WTC11 (cell line): ENCODE results near the gene DUSP11. TPM values are rescaled to one million over a fixed set of nuclear protein-coding genes. Genes with fewer than 3 reads are reported as not detected.
"Not testable (repeated sequence)": the region's sequence is repeated elsewhere in the genome, so short reads cannot be mapped to it uniquely, and the experiment has no call there.

ENCODE experiments used
- ATAC-seq: fragments of 200-7000 bp; cut with Tn5 transposase; 2 replicates; pipeline ENCODE4 v1.10.0; 2021; ENCODE audit warnings: mild to moderate bottlenecking, moderate library complexity
- CTCF ChIA-PET: fragments of 300-600 bp; sonication (Branson Sonifier 250); formaldehyde crosslinking; loops from one replicate; lab custom pipeline; 2021; ENCODE audit warnings: antibody characterized with exemption; lab: Charles Lee
- POLR2A ChIA-PET: fragments of 350-600 bp; sonication (Branson Sonifier 250); formaldehyde crosslinking; loops from one replicate; lab custom pipeline; 2021; ENCODE audit warnings: antibody characterized with exemption; lab: Charles Lee
- DNase-seq: peaks from one replicate; pipeline ENCODE4 v3.0.0; 2021; ENCODE audit warnings: low spot score
- H3K27ac Mint-ChIP-seq: 2 replicates; pipeline ENCODE4 v1.8.0; 2021; ENCODE audit warnings: mixed read lengths
- H3K27me3 Mint-ChIP-seq: 2 replicates; pipeline ENCODE4 v1.8.0; 2021; ENCODE audit warnings: low read depth, mild to moderate bottlenecking, moderate library complexity, mixed read lengths
- H3K36me3 Mint-ChIP-seq: 2 replicates; pipeline ENCODE4 v1.8.0; 2021; ENCODE audit warnings: mixed read lengths
- H3K4me1 Mint-ChIP-seq: 2 replicates; pipeline ENCODE4 v1.8.0; 2022; ENCODE audit warnings: mixed read lengths
- H3K4me3 Mint-ChIP-seq: 2 replicates; pipeline ENCODE4 v1.8.0; 2021; ENCODE audit warnings: mild to moderate bottlenecking, moderate library complexity, mixed read lengths
- H3K9me3 Mint-ChIP-seq: 2 replicates; pipeline ENCODE4 v1.8.0; 2021; ENCODE audit warnings: mixed read lengths
- ARID4B ChIP-seq: sonication (generic); formaldehyde crosslinking; IDR thresholded peaks from 2 replicates; pipeline ENCODE4 v1.8.0; 2023; ENCODE audit warnings: missing genetic modification reagents, mild to moderate bottlenecking, borderline replicate concordance
- ATF6 ChIP-seq: sonication (generic); formaldehyde crosslinking; IDR thresholded peaks from 2 replicates; pipeline ENCODE4 v1.8.1; 2023; ENCODE audit warnings: mild to moderate bottlenecking, missing genetic modification reagents
- ETV6 ChIP-seq: sonication (generic); formaldehyde crosslinking; IDR thresholded peaks from 2 replicates; pipeline ENCODE4 v1.8.1; 2022; ENCODE audit warnings: mild to moderate bottlenecking, missing genetic modification reagents
- FOXJ3 ChIP-seq: sonication (generic); formaldehyde crosslinking; IDR thresholded peaks from 2 replicates; pipeline ENCODE4 v1.9.0; 2021; ENCODE audit warnings: missing genetic modification reagents, mild to moderate bottlenecking, borderline replicate concordance
- FOXP1 ChIP-seq: sonication (generic); formaldehyde crosslinking; IDR thresholded peaks from 2 replicates; pipeline ENCODE4 v1.8.0; 2022; ENCODE audit warnings: missing genetic modification reagents, mild to moderate bottlenecking, moderate library complexity, borderline replicate concordance
- HMGA2 ChIP-seq: fragments of 250-450 bp; sonication (Bioruptor Pico); IDR thresholded peaks from 2 replicates; pipeline ENCODE4 v1.4.0; 2021; ENCODE audit warnings: mild to moderate bottlenecking, moderate library complexity
- JAZF1 ChIP-seq: fragments of 250-450 bp; sonication (Bioruptor Pico); IDR thresholded peaks from 2 replicates; pipeline ENCODE4 v1.9.0; 2021; ENCODE audit warnings: moderate library complexity, mild to moderate bottlenecking, inconsistent platforms
- MYBL2 ChIP-seq: sonication (generic); formaldehyde crosslinking; IDR thresholded peaks from 2 replicates; pipeline ENCODE4 v1.8.1; 2023; ENCODE audit warnings: mild to moderate bottlenecking, moderate library complexity, missing genetic modification reagents
- NR1H2 ChIP-seq: sonication (generic); formaldehyde crosslinking; IDR thresholded peaks from 2 replicates; pipeline ENCODE4 v1.9.0; 2021; ENCODE audit warnings: mild to moderate bottlenecking, moderate library complexity, missing genetic modification reagents
- OVOL2 ChIP-seq: fragments of 250-450 bp; sonication (Bioruptor Pico); IDR thresholded peaks from 2 replicates; pipeline ENCODE4 v1.9.0; 2021; ENCODE audit warnings: mild to moderate bottlenecking, borderline replicate concordance
- RELA ChIP-seq: sonication (generic); formaldehyde crosslinking; IDR thresholded peaks from 2 replicates; pipeline ENCODE4 v1.8.1; 2022; ENCODE audit warnings: missing genetic modification reagents, mild to moderate bottlenecking, borderline replicate concordance
- SP1 ChIP-seq: sonication (generic); formaldehyde crosslinking; conservative IDR thresholded peaks from 2 replicates; pipeline ENCODE4 v1.8.1; 2022; ENCODE audit warnings: missing genetic modification reagents
- TEAD4 ChIP-seq: sonication (generic); formaldehyde crosslinking; IDR thresholded peaks from 2 replicates; pipeline ENCODE4 v1.8.0; 2022; ENCODE audit warnings: mild to moderate bottlenecking, missing genetic modification reagents
- ZNF396 ChIP-seq: fragments of 250-450 bp; sonication (Bioruptor Pico); IDR thresholded peaks from 2 replicates; pipeline ENCODE4 v1.8.0; 2021; ENCODE audit warnings: mild to moderate bottlenecking, moderate library complexity, borderline replicate concordance
- ZNF423 ChIP-seq: fragments of 250-450 bp; sonication (Bioruptor Pico); IDR thresholded peaks from 2 replicates; pipeline ENCODE4 v2.1.2; 2022; ENCODE audit warnings: mild to moderate bottlenecking, moderate library complexity
- total RNA-seq: library from RNA; stranded (reverse); gene quantifications from 3 replicates; pipeline ENCODE4 v1.2.3, GENCODE V29; 2021
- TF ChIP-seq, protein P1 (sequence below): fragments of 250-450 bp; sonication (Bioruptor Pico); IDR thresholded peaks from 2 replicates; pipeline ENCODE4 v2.1.2; 2022; ENCODE audit warnings: mild to moderate bottlenecking, moderate library complexity
- TF ChIP-seq, protein P2 (sequence below): fragments of 200-600 bp; IDR thresholded peaks from 2 replicates; pipeline ENCODE4 v1.8.0; 2022; ENCODE audit warnings: antibody characterized with exemption
- TF ChIP-seq, protein P3 (sequence below): sonication (generic); formaldehyde crosslinking; IDR thresholded peaks from 2 replicates; pipeline ENCODE4 v1.8.0; 2022; ENCODE audit warnings: mild to moderate bottlenecking, missing genetic modification reagents

The DUSP11 gene
- total RNA-seq, 1 experiment from 2014 or later = 16.8 TPM

GRCh38 chr2:73762571-73762970 lies 17.3 kb downstream of the DUSP11 start:
- ATAC-seq (no peak), DNase-seq (no peak)
- peaks cover 43% of the 10 kb centered on the region for H3K36me3 Mint-ChIP-seq
- no peaks in the 10 kb centered on the region for H3K4me1 Mint-ChIP-seq
- no peaks in the 10 kb centered on the region for H3K27me3 Mint-ChIP-seq
- CTCF ChIA-PET = no interaction called here
- H3K27ac Mint-ChIP-seq = no peak overlapping the region
- TF ChIP-seq MYBL2 (no peak), HMGA2 (CRISPR knock-in tag) (peak; percentile 61; the same call in 1 of the 2 replicates)
- H3K4me3 Mint-ChIP-seq = no peak overlapping the region
- H3K9me3 Mint-ChIP-seq = no peaks in the 10 kb centered on the region
- POLR2A ChIA-PET = no interaction called here

DNA sequence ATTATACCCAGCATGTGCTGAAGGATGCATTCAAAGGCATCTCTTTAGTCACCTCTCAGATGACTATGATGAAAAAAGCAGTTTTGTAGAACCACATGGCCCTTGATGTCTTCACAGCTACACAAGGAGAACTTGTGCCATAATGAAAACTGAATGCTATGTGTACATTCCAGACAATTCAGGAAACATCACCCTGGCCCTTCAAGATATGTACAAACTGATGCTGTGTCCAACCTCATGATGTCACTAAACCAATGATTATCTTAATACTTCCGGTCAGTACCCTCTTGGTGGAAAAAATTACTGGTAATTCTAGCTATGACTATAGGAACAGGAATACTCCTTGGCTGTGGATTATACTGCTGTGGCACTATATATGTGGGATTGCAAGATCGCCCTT lies 20.0 kb downstream of the DUSP11 start:
- H3K4me1 Mint-ChIP-seq = no peaks in the 10 kb centered on the region
- H3K9me3 Mint-ChIP-seq = peaks cover 12% of the 10 kb centered on the region
- H3K27me3 Mint-ChIP-seq = no peaks in the 10 kb centered on the region
- CTCF ChIA-PET = no interaction called here
- H3K27ac Mint-ChIP-seq = no peak overlapping the region
- peaks cover 46% of the 10 kb centered on the region for H3K36me3 Mint-ChIP-seq
- TF ChIP-seq TEAD4 (CRISPR knock-in tag) = no peak
- TF ChIP-seq JAZF1 (CRISPR knock-in tag) = no peak
- TF ChIP-seq SP1 (CRISPR knock-in tag) = no peak
- no peak for TF ChIP-seq OVOL2
- no peak for TF ChIP-seq ZNF396
- TF ChIP-seq, protein P1, sequence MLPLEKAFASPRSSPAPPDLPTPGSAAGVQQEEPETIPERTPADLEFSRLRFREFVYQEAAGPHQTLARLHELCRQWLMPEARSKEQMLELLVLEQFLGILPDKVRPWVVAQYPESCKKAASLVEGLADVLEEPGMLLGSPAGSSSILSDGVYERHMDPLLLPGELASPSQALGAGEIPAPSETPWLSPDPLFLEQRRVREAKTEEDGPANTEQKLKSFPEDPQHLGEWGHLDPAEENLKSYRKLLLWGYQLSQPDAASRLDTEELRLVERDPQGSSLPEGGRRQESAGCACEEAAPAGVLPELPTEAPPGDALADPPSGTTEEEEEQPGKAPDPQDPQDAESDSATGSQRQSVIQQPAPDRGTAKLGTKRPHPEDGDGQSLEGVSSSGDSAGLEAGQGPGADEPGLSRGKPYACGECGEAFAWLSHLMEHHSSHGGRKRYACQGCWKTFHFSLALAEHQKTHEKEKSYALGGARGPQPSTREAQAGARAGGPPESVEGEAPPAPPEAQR (CRISPR knock-in tag) = no peak
- TF ChIP-seq ZNF423 (CRISPR knock-in tag) = no peak
- TF ChIP-seq ARID4B (CRISPR knock-in tag) = no peak
- TF ChIP-seq FOXJ3 (CRISPR knock-in tag) = no peak
- TF ChIP-seq, protein P2, sequence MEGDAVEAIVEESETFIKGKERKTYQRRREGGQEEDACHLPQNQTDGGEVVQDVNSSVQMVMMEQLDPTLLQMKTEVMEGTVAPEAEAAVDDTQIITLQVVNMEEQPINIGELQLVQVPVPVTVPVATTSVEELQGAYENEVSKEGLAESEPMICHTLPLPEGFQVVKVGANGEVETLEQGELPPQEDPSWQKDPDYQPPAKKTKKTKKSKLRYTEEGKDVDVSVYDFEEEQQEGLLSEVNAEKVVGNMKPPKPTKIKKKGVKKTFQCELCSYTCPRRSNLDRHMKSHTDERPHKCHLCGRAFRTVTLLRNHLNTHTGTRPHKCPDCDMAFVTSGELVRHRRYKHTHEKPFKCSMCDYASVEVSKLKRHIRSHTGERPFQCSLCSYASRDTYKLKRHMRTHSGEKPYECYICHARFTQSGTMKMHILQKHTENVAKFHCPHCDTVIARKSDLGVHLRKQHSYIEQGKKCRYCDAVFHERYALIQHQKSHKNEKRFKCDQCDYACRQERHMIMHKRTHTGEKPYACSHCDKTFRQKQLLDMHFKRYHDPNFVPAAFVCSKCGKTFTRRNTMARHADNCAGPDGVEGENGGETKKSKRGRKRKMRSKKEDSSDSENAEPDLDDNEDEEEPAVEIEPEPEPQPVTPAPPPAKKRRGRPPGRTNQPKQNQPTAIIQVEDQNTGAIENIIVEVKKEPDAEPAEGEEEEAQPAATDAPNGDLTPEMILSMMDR = no peak
- TF ChIP-seq, protein P3, sequence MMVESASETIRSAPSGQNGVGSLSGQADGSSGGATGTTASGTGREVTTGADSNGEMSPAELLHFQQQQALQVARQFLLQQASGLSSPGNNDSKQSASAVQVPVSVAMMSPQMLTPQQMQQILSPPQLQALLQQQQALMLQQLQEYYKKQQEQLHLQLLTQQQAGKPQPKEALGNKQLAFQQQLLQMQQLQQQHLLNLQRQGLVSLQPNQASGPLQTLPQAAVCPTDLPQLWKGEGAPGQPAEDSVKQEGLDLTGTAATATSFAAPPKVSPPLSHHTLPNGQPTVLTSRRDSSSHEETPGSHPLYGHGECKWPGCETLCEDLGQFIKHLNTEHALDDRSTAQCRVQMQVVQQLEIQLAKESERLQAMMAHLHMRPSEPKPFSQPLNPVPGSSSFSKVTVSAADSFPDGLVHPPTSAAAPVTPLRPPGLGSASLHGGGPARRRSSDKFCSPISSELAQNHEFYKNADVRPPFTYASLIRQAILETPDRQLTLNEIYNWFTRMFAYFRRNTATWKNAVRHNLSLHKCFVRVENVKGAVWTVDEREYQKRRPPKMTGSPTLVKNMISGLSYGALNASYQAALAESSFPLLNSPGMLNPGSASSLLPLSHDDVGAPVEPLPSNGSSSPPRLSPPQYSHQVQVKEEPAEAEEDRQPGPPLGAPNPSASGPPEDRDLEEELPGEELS (CRISPR knock-in tag) = no peak
- TF ChIP-seq ETV6 (CRISPR knock-in tag) = no peak
- TF ChIP-seq, all 79 proteins: peak for 0
- POLR2A ChIA-PET = no interaction called here
- DNase-seq = no peak
- no peak overlapping the region for H3K4me3 Mint-ChIP-seq
- no peak for ATAC-seq

GRCh38 chr2:73759285-73759764 lies 20.6 kb downstream of the DUSP11 start:
- ATAC-seq (no peak), DNase-seq (no peak)
- ChIA-PET CTCF (no interaction called here), POLR2A (no interaction called here)
- Mint-ChIP-seq H3K27me3 (no peaks in the 10 kb centered on the region), H3K4me3 (no peak overlapping the region), H3K4me1 (no peaks in the 10 kb centered on the region), H3K36me3 (peaks cover 48% of the 10 kb centered on the region), H3K9me3 (peaks cover 17% of the 10 kb centered on the region), H3K27ac (no peak overlapping the region)
- TF ChIP-seq RELA = no peak
- TF ChIP-seq NR1H2 (CRISPR knock-in tag) = no peak
- no peak for TF ChIP-seq ATF6
- no peak for TF ChIP-seq FOXP1

GRCh38 chr2:73754332-73754731 lies 25.6 kb downstream of the DUSP11 start:
- H3K4me1 Mint-ChIP-seq, H3K27ac Mint-ChIP-seq, H3K27me3 Mint-ChIP-seq, DNase-seq, H3K4me3 Mint-ChIP-seq, CTCF ChIA-PET, ATAC-seq: not testable (repeated sequence)
- Mint-ChIP-seq H3K9me3 (peaks cover 21% of the 10 kb centered on the region), H3K36me3 (peaks cover 40% of the 10 kb centered on the region)
- POLR2A ChIA-PET = interaction anchor here (0.7 kb wide), 1 partner anchor 122 kb away, joined by 3 read pairs; no protein-coding TSS in a partner anchor
